ENCODE data around the gene ERBB4. TPM values are rescaled to one million over a fixed set of nuclear protein-coding genes. Genes with fewer than 3 reads are reported as not detected.

ERBB4 gene
- total RNA-seq, 1 experiment from 2014 or later: 0.15 TPM

DNA sequence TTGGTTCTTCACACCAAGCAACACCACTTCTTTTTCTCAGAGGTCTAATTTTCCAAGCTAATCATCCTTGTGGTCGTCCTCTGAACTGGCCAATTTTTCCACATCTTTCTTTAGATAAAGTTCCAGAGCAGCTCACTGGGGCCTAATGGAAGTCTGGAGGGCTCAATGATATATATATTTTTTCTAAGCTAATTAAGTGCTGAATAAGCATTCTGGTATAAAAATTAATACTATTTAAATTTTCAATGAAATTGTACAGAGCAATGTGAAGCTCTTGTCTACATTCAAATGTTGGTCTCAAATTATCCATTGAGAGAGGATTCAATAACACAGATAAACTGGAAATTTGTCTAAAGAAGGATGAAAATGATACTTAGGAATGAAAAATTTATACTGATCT, 866.6 kb downstream of the ERBB4 start:
- H3K4me1 ChIP-seq (ENCODE audit: control insufficient read depth, insufficient read depth, low read length): no peaks in the 10 kb centered on the region
- POLR2A ChIA-PET: no interaction called here
- no peaks in the 10 kb centered on the region for H3K36me3 ChIP-seq (ENCODE audit: control insufficient read depth, insufficient read depth, low read length)
- TF ChIP-seq, protein P1, sequence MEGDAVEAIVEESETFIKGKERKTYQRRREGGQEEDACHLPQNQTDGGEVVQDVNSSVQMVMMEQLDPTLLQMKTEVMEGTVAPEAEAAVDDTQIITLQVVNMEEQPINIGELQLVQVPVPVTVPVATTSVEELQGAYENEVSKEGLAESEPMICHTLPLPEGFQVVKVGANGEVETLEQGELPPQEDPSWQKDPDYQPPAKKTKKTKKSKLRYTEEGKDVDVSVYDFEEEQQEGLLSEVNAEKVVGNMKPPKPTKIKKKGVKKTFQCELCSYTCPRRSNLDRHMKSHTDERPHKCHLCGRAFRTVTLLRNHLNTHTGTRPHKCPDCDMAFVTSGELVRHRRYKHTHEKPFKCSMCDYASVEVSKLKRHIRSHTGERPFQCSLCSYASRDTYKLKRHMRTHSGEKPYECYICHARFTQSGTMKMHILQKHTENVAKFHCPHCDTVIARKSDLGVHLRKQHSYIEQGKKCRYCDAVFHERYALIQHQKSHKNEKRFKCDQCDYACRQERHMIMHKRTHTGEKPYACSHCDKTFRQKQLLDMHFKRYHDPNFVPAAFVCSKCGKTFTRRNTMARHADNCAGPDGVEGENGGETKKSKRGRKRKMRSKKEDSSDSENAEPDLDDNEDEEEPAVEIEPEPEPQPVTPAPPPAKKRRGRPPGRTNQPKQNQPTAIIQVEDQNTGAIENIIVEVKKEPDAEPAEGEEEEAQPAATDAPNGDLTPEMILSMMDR (IDR thresholded peaks at IDR 0.05): no peak
- TF ChIP-seq, protein P2, sequence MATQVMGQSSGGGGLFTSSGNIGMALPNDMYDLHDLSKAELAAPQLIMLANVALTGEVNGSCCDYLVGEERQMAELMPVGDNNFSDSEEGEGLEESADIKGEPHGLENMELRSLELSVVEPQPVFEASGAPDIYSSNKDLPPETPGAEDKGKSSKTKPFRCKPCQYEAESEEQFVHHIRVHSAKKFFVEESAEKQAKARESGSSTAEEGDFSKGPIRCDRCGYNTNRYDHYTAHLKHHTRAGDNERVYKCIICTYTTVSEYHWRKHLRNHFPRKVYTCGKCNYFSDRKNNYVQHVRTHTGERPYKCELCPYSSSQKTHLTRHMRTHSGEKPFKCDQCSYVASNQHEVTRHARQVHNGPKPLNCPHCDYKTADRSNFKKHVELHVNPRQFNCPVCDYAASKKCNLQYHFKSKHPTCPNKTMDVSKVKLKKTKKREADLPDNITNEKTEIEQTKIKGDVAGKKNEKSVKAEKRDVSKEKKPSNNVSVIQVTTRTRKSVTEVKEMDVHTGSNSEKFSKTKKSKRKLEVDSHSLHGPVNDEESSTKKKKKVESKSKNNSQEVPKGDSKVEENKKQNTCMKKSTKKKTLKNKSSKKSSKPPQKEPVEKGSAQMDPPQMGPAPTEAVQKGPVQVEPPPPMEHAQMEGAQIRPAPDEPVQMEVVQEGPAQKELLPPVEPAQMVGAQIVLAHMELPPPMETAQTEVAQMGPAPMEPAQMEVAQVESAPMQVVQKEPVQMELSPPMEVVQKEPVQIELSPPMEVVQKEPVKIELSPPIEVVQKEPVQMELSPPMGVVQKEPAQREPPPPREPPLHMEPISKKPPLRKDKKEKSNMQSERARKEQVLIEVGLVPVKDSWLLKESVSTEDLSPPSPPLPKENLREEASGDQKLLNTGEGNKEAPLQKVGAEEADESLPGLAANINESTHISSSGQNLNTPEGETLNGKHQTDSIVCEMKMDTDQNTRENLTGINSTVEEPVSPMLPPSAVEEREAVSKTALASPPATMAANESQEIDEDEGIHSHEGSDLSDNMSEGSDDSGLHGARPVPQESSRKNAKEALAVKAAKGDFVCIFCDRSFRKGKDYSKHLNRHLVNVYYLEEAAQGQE (IDR thresholded peaks at IDR 0.05; ENCODE audit: insufficient read depth in 1 of 2, low read depth in 2 of 2, low read length in 1 of 2): no peak
- no peak for TF ChIP-seq SIN3A (IDR thresholded peaks at IDR 0.05; ENCODE audit: borderline replicate concordance, insufficient read depth, low read depth, low read length)
- no TSS peak for BruUV-seq (replicated peaks)
- no peak for DNase-seq (ENCODE audit: low read depth, low spot score)
- ATAC-seq: no peak
- H3K27me3 ChIP-seq (ENCODE audit: control insufficient read depth, insufficient read depth, low read length): no peaks in the 10 kb centered on the region
- no peaks in the 10 kb centered on the region for H3K9me3 ChIP-seq (ENCODE audit: control insufficient read depth, insufficient read depth, low read depth, low read length)
- CTCF ChIA-PET: no interaction called here
- intact Hi-C loops (cut with micrococcal nuclease; ENCODE audit: unreplicated experiment): no loop called here
- no peak overlapping the region for H3K4me3 ChIP-seq (ENCODE audit: low read depth in 2 of 2, low read length in 2 of 2)
- H3K27ac ChIP-seq (ENCODE audit: low read length): no peak overlapping the region
- in situ Hi-C loops (cut with HindIII; ENCODE audit: low pct_unique_long_range_greater_than_20kb, low sequenced_read_pairs): no loop called here

DNA sequence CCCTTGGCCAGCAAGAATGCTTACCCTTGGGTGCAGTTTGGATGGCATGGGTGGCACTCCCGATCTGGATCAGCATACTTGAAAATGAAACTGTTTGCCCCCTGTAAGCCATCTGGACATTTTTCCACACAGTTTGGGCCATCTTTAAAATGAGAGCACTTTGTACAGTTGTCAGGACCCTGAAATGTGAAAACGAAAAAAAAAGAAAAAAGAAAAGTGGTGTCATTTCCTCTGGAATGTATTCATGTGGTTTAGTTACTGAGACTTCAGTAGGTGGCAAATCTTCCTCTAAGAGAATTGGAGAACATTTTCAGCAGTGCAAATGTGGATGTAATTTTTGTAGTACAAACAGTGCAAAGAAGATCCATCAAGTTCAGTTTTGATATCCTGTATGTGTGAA, 873.3 kb downstream of the ERBB4 start:
- H3K4me1 ChIP-seq (ENCODE audit: control insufficient read depth, insufficient read depth, low read length): no peaks in the 10 kb centered on the region
- TF ChIP-seq, protein P2 (IDR thresholded peaks at IDR 0.05; ENCODE audit: insufficient read depth in 1 of 2, low read depth in 2 of 2, low read length in 1 of 2): no peak
- TF ChIP-seq, protein P1 (IDR thresholded peaks at IDR 0.05): no peak
- TF ChIP-seq POLR2AphosphoS5 (IDR thresholded peaks at IDR 0.05; ENCODE audit: low read depth, low read length): no peak
- no peak for TF ChIP-seq TCF7L2 (IDR thresholded peaks at IDR 0.05; ENCODE audit: low read depth, low read length)
- TF ChIP-seq SIN3A (IDR thresholded peaks at IDR 0.05; ENCODE audit: borderline replicate concordance, insufficient read depth, low read depth, low read length): no peak
- in situ Hi-C loops (cut with HindIII; ENCODE audit: low pct_unique_long_range_greater_than_20kb, low sequenced_read_pairs): no loop called here
- no peaks in the 10 kb centered on the region for H3K36me3 ChIP-seq (ENCODE audit: control insufficient read depth, insufficient read depth, low read length)
- no peaks in the 10 kb centered on the region for H3K27me3 ChIP-seq (ENCODE audit: control insufficient read depth, insufficient read depth, low read length)
- H3K27ac ChIP-seq (ENCODE audit: low read length): no peak overlapping the region
- ChIA-PET CTCF (no interaction called here), POLR2A (no interaction called here)
- no peak for DNase-seq (ENCODE audit: low read depth, low spot score)
- no peaks in the 10 kb centered on the region for H3K9me3 ChIP-seq (ENCODE audit: control insufficient read depth, insufficient read depth, low read depth, low read length)
- intact Hi-C loops (cut with micrococcal nuclease; ENCODE audit: unreplicated experiment): no loop called here
- no peak overlapping the region for H3K4me3 ChIP-seq (ENCODE audit: low read depth in 2 of 2, low read length in 2 of 2)
- no peak for ATAC-seq
- no TSS peak for BruUV-seq (replicated peaks)
